Spleen (tissue), 11 donors: ENCODE measurements around the gene INTS3. TPM values are rescaled to one million over a fixed set of nuclear protein-coding genes. Genes with fewer than 3 reads are reported as not detected.
"Not testable (repeated sequence)": the region's sequence is repeated elsewhere in the genome, so short reads cannot be mapped to it uniquely, and the experiment has no call there.

Experiments
- DNase-seq: peaks from one replicate; pipeline ENCODE4 v3.0.0-alpha.2; 2020
- H3K27ac ChIP-seq, 8 donors: fragments of 200-600 bp; sonication (generic) in 7 of 8; 1 replicate in 4 of 8; 2 replicates in 4 of 8; pipeline versions ENCODE4 v1.5.0 to v1.8.0; 2016 to 2021; ENCODE audit warnings: inconsistent platforms in 4 of 8, mild to moderate bottlenecking in 4 of 8, moderate library complexity in 1 of 8
- H3K27me3 ChIP-seq, 7 donors: fragments of 200-600 bp; sonication (generic) in 6 of 7; replicated peaks in 1 of 7; 1 replicate in 4 of 7; 2 replicates in 3 of 7; pipeline versions ENCODE4 v1.5.0 to v1.8.0; 2016 to 2021; ENCODE audit warnings: inconsistent platforms in 3 of 7, mild to moderate bottlenecking in 1 of 7
- H3K36me3 ChIP-seq, 6 donors: fragments of 200-600 bp; sonication (generic) in 5 of 6; 1 replicate in 4 of 6; 2 replicates in 2 of 6; pipeline versions ENCODE4 v1.5.0 to v1.8.0; 2016 to 2021; ENCODE audit warnings: inconsistent platforms in 2 of 6
- H3K4me1 ChIP-seq, 6 donors: fragments of 200-600 bp; sonication (generic) in 5 of 6; 1 replicate in 3 of 6; 2 replicates in 3 of 6; pipeline versions ENCODE4 v1.5.0 to v1.8.0; 2016 to 2021; ENCODE audit warnings: inconsistent platforms in 3 of 6
- H3K4me3 ChIP-seq, 8 donors: fragments of 200-600 bp; sonication (generic) in 7 of 8; 1 replicate in 4 of 8; 2 replicates in 4 of 8; pipeline versions ENCODE4 v1.5.0 to v1.8.0; 2016 to 2021; ENCODE audit warnings: inconsistent platforms in 4 of 8, mild to moderate bottlenecking in 4 of 8, moderate library complexity in 2 of 8
- H3K9me3 ChIP-seq, 8 donors: fragments of 200-600 bp; sonication (generic) in 7 of 8; 1 replicate in 4 of 8; 2 replicates in 4 of 8; pipeline versions ENCODE4 v1.5.0 to v1.8.0; 2016 to 2021; ENCODE audit warnings: inconsistent platforms in 4 of 8
- POLR2A ChIP-seq, 3 donors: fragments of 450-650 bp; IDR thresholded peaks; one replicate each; pipeline ENCODE4 v1.5.1; 2017; ENCODE audit warnings: antibody characterized with exemption in 3 of 3, mild to moderate bottlenecking in 1 of 3
- POLR2AphosphoS5 ChIP-seq, 3 donors: sonication (generic); formaldehyde crosslinking; IDR thresholded peaks; one replicate each; pipeline ENCODE4 v1.5.1; 2017; ENCODE audit warnings: antibody characterized with exemption in 3 of 3
- WGBS, 5 donors: extraction: QIAGEN DNeasy Blood & Tissue Kit in 3 of 5; methylation state at CpG; one replicate each; pipeline versions ENCODE4 v1.1.5 to v1.1.7; 2013 to 2018; 5-methylcytosine and 5-hydroxymethylcytosine counted together
- intact Hi-C: fragments of 100-400 bp; cut with DNase I; formaldehyde crosslinking; loops from one replicate; pipeline ENCODE4 v1.15.0; 2023; ENCODE audit warnings: low total_unique reads
- polyA plus RNA-seq, 3 donors: library from polyadenylated mRNA; stranded (reverse); fragments of 200-250 nt; gene quantifications; one replicate each; pipeline ENCODE4 v1.2.1, GENCODE V29; 2013
- total RNA-seq, 7 donors: library from RNA; depleted of rRNA in 3 of 7; stranded (reverse); fragments of >200 nt in 3 of 7; fragmentation: NEBNext Ultra II Directional in 4 of 7; extraction: Animal tissue kit (Norgen Biotek cat#: 25700) in 4 of 7; gene quantifications; one replicate each; pipeline versions ENCODE4 v1.1.0 to v1.2.1, GENCODE V29; 2016 to 2021
- TF ChIP-seq, protein P1 (sequence below), 11 experiments: fragments of 200-600 bp in 7 of 11; fragments of 450-650 bp in 4 of 11; sonication (generic) in 4 of 11; IDR thresholded peaks in 8 of 11; conservative IDR thresholded peaks in 3 of 11; 1 replicate in 7 of 11; 2 replicates in 4 of 11; pipeline versions ENCODE4 v1.4.0 to v1.8.0; 2016 to 2021; ENCODE audit warnings: antibody characterized with exemption in 11 of 11, inconsistent platforms in 4 of 11, mild to moderate bottlenecking in 1 of 11
- donor health status: healthy with polysubstance abuse.
- donor health status: DM: no; HTN: no; CAD: no; lungs with moderate emphysema.
- donor health status: DM: no; HTN: no; CAD: no.
- donor health status: Bipolar disorder and iron deficiency.
- donor health status: healthy.
- donor health status: DM: no; HTN: no; CAD: no.
- donor health status: DM: yes; HTN: yes; CAD: no.

The INTS3 gene
- total and polyA plus RNA-seq, 10 donors: 24.7 to 66.2 (median 47.9) TPM

DNA sequence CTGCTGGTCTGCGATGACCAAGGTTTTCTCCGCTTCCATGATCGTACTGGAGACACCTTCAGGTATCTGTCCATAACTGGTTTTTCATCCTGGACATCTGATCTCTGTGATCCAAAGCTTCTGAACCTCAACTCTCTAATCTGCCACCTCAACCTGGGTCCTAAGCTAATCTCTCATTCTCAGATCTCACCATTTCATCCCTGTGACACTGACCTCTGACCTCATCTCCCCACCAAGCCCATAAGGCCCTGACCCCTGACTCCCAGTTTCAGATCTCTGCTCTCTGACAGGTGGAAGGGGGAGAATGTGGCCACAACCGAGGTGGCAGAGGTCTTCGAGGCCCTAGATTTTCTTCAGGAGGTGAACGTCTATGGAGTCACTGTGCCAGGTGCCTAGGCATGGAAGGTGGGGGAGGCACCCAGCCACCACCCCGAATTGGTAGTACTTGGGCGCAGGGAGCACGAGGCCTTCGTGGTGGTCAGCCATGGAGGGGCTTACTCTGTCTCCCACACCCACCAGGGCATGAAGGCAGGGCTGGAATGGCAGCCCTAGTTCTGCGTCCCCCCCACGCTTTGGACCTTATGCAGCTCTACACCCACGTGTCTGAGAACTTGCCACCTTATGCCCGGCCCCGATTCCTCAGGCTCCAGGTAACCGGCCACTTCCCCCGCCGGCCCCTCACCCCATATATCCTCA lies 51.1 kb downstream of the INTS3 start:
- Histone ChIP-seq H3K4me3 (no peak overlapping the region), H3K9me3 (no peaks in the 10 kb centered on the region), H3K36me3 (peaks cover 0 to 26% (median 2%) of the 10 kb centered on the region in 6 donors), H3K27me3 (no peaks in the 10 kb centered on the region), H3K27ac (no peak overlapping the region), H3K4me1 (peaks cover 17 to 83% (median 57%) of the 10 kb centered on the region in 6 donors)
- intact Hi-C loops: no loop called here
- peak; percentile 73 for DNase-seq
- TF ChIP-seq POLR2AphosphoS5 (IDR thresholded peaks at IDR 0.05): no peak
- TF ChIP-seq POLR2A (IDR thresholded peaks at IDR 0.05): no peak
- TF ChIP-seq, protein P1, sequence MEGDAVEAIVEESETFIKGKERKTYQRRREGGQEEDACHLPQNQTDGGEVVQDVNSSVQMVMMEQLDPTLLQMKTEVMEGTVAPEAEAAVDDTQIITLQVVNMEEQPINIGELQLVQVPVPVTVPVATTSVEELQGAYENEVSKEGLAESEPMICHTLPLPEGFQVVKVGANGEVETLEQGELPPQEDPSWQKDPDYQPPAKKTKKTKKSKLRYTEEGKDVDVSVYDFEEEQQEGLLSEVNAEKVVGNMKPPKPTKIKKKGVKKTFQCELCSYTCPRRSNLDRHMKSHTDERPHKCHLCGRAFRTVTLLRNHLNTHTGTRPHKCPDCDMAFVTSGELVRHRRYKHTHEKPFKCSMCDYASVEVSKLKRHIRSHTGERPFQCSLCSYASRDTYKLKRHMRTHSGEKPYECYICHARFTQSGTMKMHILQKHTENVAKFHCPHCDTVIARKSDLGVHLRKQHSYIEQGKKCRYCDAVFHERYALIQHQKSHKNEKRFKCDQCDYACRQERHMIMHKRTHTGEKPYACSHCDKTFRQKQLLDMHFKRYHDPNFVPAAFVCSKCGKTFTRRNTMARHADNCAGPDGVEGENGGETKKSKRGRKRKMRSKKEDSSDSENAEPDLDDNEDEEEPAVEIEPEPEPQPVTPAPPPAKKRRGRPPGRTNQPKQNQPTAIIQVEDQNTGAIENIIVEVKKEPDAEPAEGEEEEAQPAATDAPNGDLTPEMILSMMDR (IDR thresholded peaks at IDR 0.05 in 8 of 11, conservative IDR thresholded peaks at IDR 0.05 in 3 of 11): no peak
- WGBS, 5 donors: 88 to 93% (median 91%) methylated on average over 13 to 18 of the region's 18 CpGs

DNA sequence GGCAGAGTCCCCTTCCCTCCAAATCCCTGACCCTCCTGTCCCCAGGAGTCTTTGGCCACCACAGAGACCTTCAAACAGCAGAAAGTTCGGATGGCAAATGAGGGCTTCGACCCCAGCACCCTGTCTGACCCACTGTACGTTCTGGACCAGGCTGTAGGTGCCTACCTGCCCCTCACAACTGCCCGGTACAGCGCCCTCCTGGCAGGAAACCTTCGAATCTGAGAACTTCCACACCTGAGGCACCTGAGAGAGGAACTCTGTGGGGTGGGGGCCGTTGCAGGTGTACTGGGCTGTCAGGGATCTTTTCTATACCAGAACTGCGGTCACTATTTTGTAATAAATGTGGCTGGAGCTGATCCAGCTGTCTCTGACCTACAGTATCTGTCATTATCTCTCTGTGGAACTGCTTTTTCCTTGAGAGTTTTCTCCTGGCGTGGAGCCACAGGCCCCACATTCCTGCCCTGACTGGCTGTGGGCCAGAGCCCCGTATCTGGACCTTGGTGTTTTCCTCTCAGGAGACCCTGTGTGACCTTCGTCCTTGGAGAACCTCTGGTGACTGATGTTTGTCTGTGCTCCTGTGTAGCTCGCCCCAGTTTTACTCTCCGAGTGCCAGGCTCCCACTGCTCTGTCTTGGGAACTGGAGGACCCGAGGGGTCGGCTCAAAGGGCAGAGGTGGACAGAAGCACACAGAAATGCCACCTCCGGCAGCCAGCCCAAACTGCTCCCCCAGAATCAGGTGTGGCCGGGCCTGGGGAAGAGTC lies 52.1 kb downstream of the INTS3 start:
- Histone ChIP-seq H3K4me3 (no peak overlapping the region), H3K36me3 (peaks cover 0 to 26% (median 2%) of the 10 kb centered on the region in 6 donors), H3K27me3 (no peaks in the 10 kb centered on the region), H3K9me3 (no peaks in the 10 kb centered on the region), H3K27ac (peak overlapping the region in 1 of 8 donors; percentile 22), H3K4me1 (peaks cover 12 to 79% (median 52%) of the 10 kb centered on the region in 6 donors)
- TF ChIP-seq POLR2AphosphoS5 (IDR thresholded peaks at IDR 0.05) (no peak), POLR2A (IDR thresholded peaks at IDR 0.05) (no peak)
- TF ChIP-seq, protein P1 (IDR thresholded peaks at IDR 0.05 in 8 of 11, conservative IDR thresholded peaks at IDR 0.05 in 3 of 11): no peak
- intact Hi-C loops: no loop called here
- 69 to 77% (median 74%) methylated on average over 14 to 17 of the region's 17 CpGs for WGBS, 5 donors
- DNase-seq: no peak

DNA sequence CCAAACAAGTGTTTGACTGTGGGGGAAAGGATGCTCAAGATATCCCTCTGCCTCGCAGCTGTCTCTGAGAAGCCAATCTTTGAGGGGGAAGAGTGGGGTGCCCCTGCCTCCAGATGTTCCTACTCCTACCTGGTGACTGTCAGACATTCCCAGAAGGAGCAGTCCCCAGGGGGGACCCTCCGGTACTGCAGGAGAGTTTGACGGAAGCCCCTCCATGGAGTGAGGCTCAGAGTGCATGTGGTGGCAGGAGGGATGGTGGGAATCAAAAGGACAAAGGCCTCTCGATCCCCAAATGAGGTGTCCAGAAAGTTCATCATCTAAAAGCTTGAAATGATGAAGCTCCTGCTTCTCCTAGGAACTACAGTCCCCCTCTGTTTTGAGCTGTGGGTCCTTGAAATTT lies 52.7 kb downstream of the INTS3 start:
- Histone ChIP-seq H3K27ac (peak overlapping the region in 1 of 8 donors; percentile 22), H3K4me3 (no peak overlapping the region), H3K27me3 (no peaks in the 10 kb centered on the region), H3K36me3 (peaks cover 0 to 26% (median 2%) of the 10 kb centered on the region in 6 donors), H3K9me3 (no peaks in the 10 kb centered on the region), H3K4me1 (peaks cover 11 to 79% (median 51%) of the 10 kb centered on the region in 6 donors)
- intact Hi-C loops: no loop called here
- DNase-seq: no peak
- WGBS, 5 donors: 85 to 92% (median 89%) methylated on average over 4 of the region's 4 CpGs
- TF ChIP-seq POLR2AphosphoS5 (IDR thresholded peaks at IDR 0.05): no peak
- TF ChIP-seq POLR2A (IDR thresholded peaks at IDR 0.05): no peak
- TF ChIP-seq, protein P1 (IDR thresholded peaks at IDR 0.05 in 8 of 11, conservative IDR thresholded peaks at IDR 0.05 in 3 of 11): no peak

DNA sequence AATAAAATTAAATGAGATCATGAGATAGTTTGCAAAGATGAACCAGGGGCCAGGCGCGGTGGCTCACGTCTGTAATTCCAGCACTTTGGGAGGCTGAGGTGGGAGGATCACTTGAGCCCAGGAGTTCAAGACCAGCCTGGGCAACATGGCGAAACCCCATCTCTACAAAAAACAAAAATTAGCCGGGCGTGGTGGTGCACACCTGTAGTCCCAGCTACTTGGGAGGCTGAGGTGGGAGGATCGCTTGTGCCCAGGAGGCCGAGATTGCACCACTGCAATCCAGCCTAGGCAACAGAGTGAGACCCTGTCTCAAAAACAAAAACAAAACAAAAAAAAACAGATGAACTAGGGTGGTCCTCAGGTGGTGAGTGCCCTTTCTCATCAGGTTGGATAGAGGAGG lies 54.8 kb downstream of the INTS3 start:
- DNase-seq, intact Hi-C loops, H3K27me3 ChIP-seq, H3K9me3 ChIP-seq: not testable (repeated sequence)
- WGBS, 5 donors: 89 to 94% (median 93%) methylated on average over 8 of the region's 8 CpGs
- H3K4me1 ChIP-seq: peaks cover 5 to 60% (median 31%) of the 10 kb centered on the region in 6 donors
- peak overlapping the region in 4 of 8 donors; percentile 56 to 71 (median 58) for H3K4me3 ChIP-seq
- peaks cover 0 to 23% (median 2%) of the 10 kb centered on the region in 6 donors for H3K36me3 ChIP-seq
- H3K27ac ChIP-seq: peak overlapping the region; percentile 97 to 99 (median 98)
